ENCODE measurements around the gene CHN1.

CHN1 gene

GRCh38 chr2:174997110-174997509 is 8.1 kb downstream of the CHN1 start:
- Histone ChIP-seq H3K4me3 (ENCODE audit: low read length) (no peak overlapping the region), H3F3A (ENCODE audit: control insufficient read depth, insufficient read depth) (no peaks in the 10 kb centered on the region), H3K4me1 (ENCODE audit: control insufficient read depth, low read length) (no peaks in the 10 kb centered on the region), H3K27me3 (ENCODE audit: control insufficient read depth, low read length) (peaks cover 10% of the 10 kb centered on the region; the same call in 1 of the 2 replicates), H4K20me1 (ENCODE audit: control insufficient read depth, insufficient read depth, low read depth, low read length) (no peaks in the 10 kb centered on the region), H3K27ac (ENCODE audit: low read depth, low read length) (no peak overlapping the region), H3K4me2 (ENCODE audit: low read length) (no peak overlapping the region), H3K9me3 (ENCODE audit: control insufficient read depth, insufficient read depth, low read length) (no peaks in the 10 kb centered on the region), H3K36me3 (ENCODE audit: control insufficient read depth, low read length) (no peaks in the 10 kb centered on the region), H3K9me2 (replicated peaks; ENCODE audit: control insufficient read depth, low read length) (no peaks in the 10 kb centered on the region), H3K79me2 (ENCODE audit: control insufficient read depth, low read length) (no peaks in the 10 kb centered on the region)
- TF ChIP-seq CTCF (IDR thresholded peaks at IDR 0.05; ENCODE audit: low read depth, low read length, poor library complexity, severe bottlenecking) (no peak), EZH2phosphoT487 (IDR thresholded peaks at IDR 0.05; ENCODE audit: borderline replicate concordance, low read length) (no peak)

GRCh38 chr2:174996622-174997021 is 8.6 kb downstream of the CHN1 start:
- no peaks in the 10 kb centered on the region for H3K9me3 ChIP-seq (ENCODE audit: control insufficient read depth, insufficient read depth, low read length)

GRCh38 chr2:174994381-174994780 is 10.8 kb downstream of the CHN1 start:
- no peaks in the 10 kb centered on the region for H3K36me3 ChIP-seq (ENCODE audit: control insufficient read depth, low read length)
- H3K4me3 ChIP-seq (ENCODE audit: low read length): no peak overlapping the region
- no peak overlapping the region for H3K4me2 ChIP-seq (ENCODE audit: low read length)
- H4K20me1 ChIP-seq (ENCODE audit: control insufficient read depth, insufficient read depth, low read depth, low read length): no peaks in the 10 kb centered on the region
- no peaks in the 10 kb centered on the region for H3K27me3 ChIP-seq (ENCODE audit: control insufficient read depth, low read length)
- no peaks in the 10 kb centered on the region for H3K9me2 ChIP-seq (replicated peaks; ENCODE audit: control insufficient read depth, low read length)
- H3K9me3 ChIP-seq (ENCODE audit: control insufficient read depth, insufficient read depth, low read length): no peaks in the 10 kb centered on the region
- H3K79me2 ChIP-seq (ENCODE audit: control insufficient read depth, low read length): no peaks in the 10 kb centered on the region
- H3K4me1 ChIP-seq (ENCODE audit: control insufficient read depth, low read length): no peaks in the 10 kb centered on the region
- H3K27ac ChIP-seq (ENCODE audit: low read depth, low read length): no peak overlapping the region
- H3F3A ChIP-seq (ENCODE audit: control insufficient read depth, insufficient read depth): no peaks in the 10 kb centered on the region
- TF ChIP-seq EZH2phosphoT487 (IDR thresholded peaks at IDR 0.05; ENCODE audit: borderline replicate concordance, low read length): no peak
- no peak for TF ChIP-seq CTCF (IDR thresholded peaks at IDR 0.05; ENCODE audit: low read depth, low read length, poor library complexity, severe bottlenecking)

More at GRCh38 chr2:174996622-174997021, 8.6 kb downstream of the CHN1 start:
- no peaks in the 10 kb centered on the region for H3K36me3 ChIP-seq (ENCODE audit: control insufficient read depth, low read length)
- no peak overlapping the region for H3K4me3 ChIP-seq (ENCODE audit: low read length)
- TF ChIP-seq CTCF (IDR thresholded peaks at IDR 0.05; ENCODE audit: low read depth, low read length, poor library complexity, severe bottlenecking) (no peak), EZH2phosphoT487 (IDR thresholded peaks at IDR 0.05; ENCODE audit: borderline replicate concordance, low read length) (no peak)
- H3K4me1 ChIP-seq (ENCODE audit: control insufficient read depth, low read length): no peaks in the 10 kb centered on the region
- H3K27ac ChIP-seq (ENCODE audit: low read depth, low read length): no peak overlapping the region
- H3K9me2 ChIP-seq (replicated peaks; ENCODE audit: control insufficient read depth, low read length): no peaks in the 10 kb centered on the region
- no peaks in the 10 kb centered on the region for H4K20me1 ChIP-seq (ENCODE audit: control insufficient read depth, insufficient read depth, low read depth, low read length)
- H3K79me2 ChIP-seq (ENCODE audit: control insufficient read depth, low read length): no peaks in the 10 kb centered on the region
- no peaks in the 10 kb centered on the region for H3F3A ChIP-seq (ENCODE audit: control insufficient read depth, insufficient read depth)
- peaks cover 5% of the 10 kb centered on the region; the same call in 1 of the 2 replicates for H3K27me3 ChIP-seq (ENCODE audit: control insufficient read depth, low read length)
- no peak overlapping the region for H3K4me2 ChIP-seq (ENCODE audit: low read length)
